C4-2B (cell line): ENCODE measurements around the gene COX7A2L.
"Not testable (repeated sequence)": the region's sequence is repeated elsewhere in the genome, so short reads cannot be mapped to it uniquely, and the experiment has no call there.

Source experiments
- H3K27ac ChIP-seq: fragments of 450-650 bp; 2 replicates; pipeline ENCODE4 v1.5.1; 2017
- CTCF ChIP-seq: fragments of 450-650 bp; conservative IDR thresholded peaks from 2 replicates; pipeline ENCODE4 v1.5.1; 2017; ENCODE audit warnings: mild to moderate bottlenecking
- ZFX ChIP-seq: fragments of 450-650 bp; IDR thresholded peaks from 2 replicates; pipeline ENCODE4 v1.6.1; 2017

Gene COX7A2L

GRCh38 chr2:42340045-42340937, 20.7 kb downstream of the COX7A2L start:
- no peak overlapping the region for H3K27ac ChIP-seq
- TF ChIP-seq ZFX: no peak

- H3K27ac ChIP-seq: no peak overlapping the region
- TF ChIP-seq ZFX (no peak), CTCF (no peak)
These were observed 21.7 kb downstream of the COX7A2L start for GRCh38 chr2:42339191-42339912.

GRCh38 chr2:42338567-42339190, 22.3 kb downstream of the COX7A2L start:
- TF ChIP-seq ZFX (no peak), CTCF (no peak)
- no peak overlapping the region for H3K27ac ChIP-seq

GRCh38 chr2:42337846-42338566, 23.0 kb downstream of the COX7A2L start:
- H3K27ac ChIP-seq: no peak overlapping the region
- TF ChIP-seq CTCF: no peak

GRCh38 chr2:42337356-42337820, 23.6 kb downstream of the COX7A2L start:
- H3K27ac ChIP-seq: no peak overlapping the region
- no peak for TF ChIP-seq CTCF
- TF ChIP-seq ZFX: no peak

- no peak for TF ChIP-seq CTCF
- no peak for TF ChIP-seq ZFX
- H3K27ac ChIP-seq: no peak overlapping the region
These were observed 24.6 kb downstream of the COX7A2L start for GRCh38 chr2:42336361-42336965.

- no peak for TF ChIP-seq CTCF
- TF ChIP-seq ZFX: no peak
- H3K27ac ChIP-seq: no peak overlapping the region
These were observed 25.4 kb downstream of the COX7A2L start for GRCh38 chr2:42335514-42336104.

GRCh38 chr2:42334865-42335264, 26.2 kb downstream of the COX7A2L start:
- not testable (repeated sequence) for H3K27ac ChIP-seq
